ENCODE data around the gene EXOSC2.
A peak's percentile ranks its signal among the peaks of the same experiment; 100 is the strongest.

The EXOSC2 gene

GRCh38 chr9:130710822-130711352 is 17.3 kb downstream of the EXOSC2 start:
- no peak for DNase-seq (ENCODE audit: low read depth)
- H3K4me3 ChIP-seq (ENCODE audit: low read depth, low read length), result no peak overlapping the region
- no peak for TF ChIP-seq CTCF (IDR thresholded peaks at IDR 0.05; ENCODE audit: insufficient read depth, low read depth, low read length, missing control alignments)

DNA sequence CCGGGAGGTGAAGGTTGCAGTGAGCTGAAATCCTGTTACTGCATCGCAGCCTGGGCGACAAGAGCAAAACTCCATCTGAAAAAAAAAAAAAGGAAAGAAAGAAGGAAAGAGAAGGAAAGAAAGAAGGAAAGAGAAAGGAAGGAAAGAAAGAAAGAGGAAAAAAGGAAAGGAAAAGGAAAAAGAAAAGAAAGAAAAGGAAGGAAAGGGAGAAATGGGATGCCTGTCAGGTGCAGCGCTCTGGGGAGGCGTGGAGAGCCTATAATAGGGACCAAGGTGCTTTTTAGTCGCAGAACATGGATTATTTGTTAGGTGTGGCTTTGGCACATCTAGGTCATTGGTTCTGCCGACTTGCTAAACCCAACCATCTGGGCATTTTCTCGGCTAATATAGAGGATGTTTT is 17.9 kb downstream of the EXOSC2 start:
- no peak overlapping the region for H3K4me3 ChIP-seq (ENCODE audit: low read depth, low read length)
- DNase-seq (ENCODE audit: low read depth), result no peak

GRCh38 chr9:130712564-130713285 is 19.1 kb downstream of the EXOSC2 start:
- peak; percentile 99 for DNase-seq (ENCODE audit: low read depth)
- peak overlapping the region; percentile 94 for H3K4me3 ChIP-seq (ENCODE audit: low read depth, low read length)
- no peak for TF ChIP-seq CTCF (IDR thresholded peaks at IDR 0.05; ENCODE audit: insufficient read depth, low read depth, low read length, missing control alignments)

More for the DNA sequence above, 17.9 kb downstream of the EXOSC2 start:
- no peak for TF ChIP-seq CTCF (IDR thresholded peaks at IDR 0.05; ENCODE audit: insufficient read depth, low read depth, low read length, missing control alignments)

DNA sequence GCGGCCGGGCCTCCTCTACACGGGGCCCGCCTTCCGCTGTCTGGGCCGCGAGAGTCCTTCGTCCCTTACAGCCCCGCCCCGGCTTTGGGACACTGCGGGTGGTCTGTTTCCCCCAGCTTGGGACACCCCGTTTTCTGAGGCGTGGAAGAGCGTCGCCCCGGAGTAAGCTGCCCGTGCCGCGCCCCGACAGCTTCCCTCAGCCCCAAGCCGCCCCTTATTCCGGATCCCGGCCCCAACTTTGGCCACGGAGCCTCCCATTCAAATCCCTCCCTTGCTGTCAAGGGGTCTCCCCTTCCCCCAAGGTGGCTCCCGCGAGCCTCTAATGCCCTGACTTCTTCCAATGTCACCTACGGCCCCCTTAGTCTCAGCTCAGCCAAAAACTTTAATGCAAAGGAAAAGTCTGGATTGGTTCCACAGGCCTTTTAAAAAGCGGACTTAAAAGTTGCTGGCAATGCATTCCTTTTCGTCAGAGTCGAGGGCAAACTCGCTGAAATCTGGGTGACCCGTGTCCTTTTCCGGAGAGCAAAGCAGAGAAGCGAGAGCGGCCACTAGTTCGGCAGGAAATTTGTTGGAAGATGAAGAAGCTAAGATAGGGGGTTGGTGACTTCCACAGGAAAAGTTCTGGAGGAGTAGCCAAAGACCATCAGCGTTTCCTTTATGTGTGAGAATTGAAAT is 19.8 kb downstream of the EXOSC2 start:
- peak; percentile 24 for DNase-seq (ENCODE audit: low read depth)
- TF ChIP-seq CTCF (IDR thresholded peaks at IDR 0.05; ENCODE audit: insufficient read depth, low read depth, low read length, missing control alignments), result no peak
- peak overlapping the region; percentile 94 for H3K4me3 ChIP-seq (ENCODE audit: low read depth, low read length)

- H3K4me3 ChIP-seq (ENCODE audit: low read depth, low read length), result peak overlapping the region; percentile 94
- no peak for DNase-seq (ENCODE audit: low read depth)
- TF ChIP-seq CTCF (IDR thresholded peaks at IDR 0.05; ENCODE audit: insufficient read depth, low read depth, low read length, missing control alignments), result no peak
Observed at GRCh38 chr9:130714586-130715110, 21.1 kb downstream of the EXOSC2 start.

DNA sequence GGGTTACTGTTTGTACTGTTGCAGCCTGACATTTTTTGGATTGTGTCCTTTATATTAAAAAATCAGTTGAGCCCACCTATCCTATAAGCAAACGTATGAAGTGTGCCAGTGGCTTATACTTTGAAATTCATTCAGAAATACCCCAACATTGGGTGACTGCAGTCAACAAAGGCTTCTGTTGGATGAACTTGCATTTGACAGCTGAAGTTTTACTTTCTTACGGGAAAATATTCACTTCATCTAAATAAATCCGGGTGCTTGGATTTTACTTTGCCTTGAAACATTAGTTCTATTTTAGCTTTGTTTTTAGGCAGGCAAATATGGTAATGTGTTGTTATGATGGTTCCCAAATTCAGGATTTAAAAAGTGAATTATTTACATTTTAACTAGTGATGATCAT is 21.7 kb downstream of the EXOSC2 start:
- TF ChIP-seq CTCF (IDR thresholded peaks at IDR 0.05; ENCODE audit: insufficient read depth, low read depth, low read length, missing control alignments), result no peak
- H3K4me3 ChIP-seq (ENCODE audit: low read depth, low read length), result peak overlapping the region; percentile 94
- DNase-seq (ENCODE audit: low read depth), result no peak

Data from GM12865 (cell line).